HepG2 (cell line): ENCODE measurements around the gene PNMA3. TPM values are rescaled to one million over a fixed set of nuclear protein-coding genes. Genes with fewer than 3 reads are reported as not detected.

Source experiments
- ARID4A ChIP-seq: sonication (generic); formaldehyde crosslinking; IDR thresholded peaks from 2 replicates; pipeline ENCODE4 v1.5.0; 2020; ENCODE audit warnings: mild to moderate bottlenecking, missing genetic modification reagents, borderline replicate concordance
- BCL3 ChIP-seq: sonication (generic); formaldehyde crosslinking; IDR thresholded peaks from 2 replicates; pipeline ENCODE4 v1.5.1; 2020; ENCODE audit warnings: mild to moderate bottlenecking, missing genetic modification reagents, moderate library complexity
- ERF ChIP-seq: IDR thresholded peaks from 2 replicates; pipeline ENCODE4 v1.6.1; 2018; ENCODE audit warnings: missing biosample characterization, missing genetic modification reagents
- GATAD1 ChIP-seq: IDR thresholded peaks from 2 replicates; pipeline ENCODE4 v1.6.1; 2016; ENCODE audit warnings: missing genetic modification reagents, missing compliant biosample characterization
- LRRFIP1 ChIP-seq: sonication (generic); formaldehyde crosslinking; conservative IDR thresholded peaks from 2 replicates; pipeline ENCODE4 v1.4.0; 2020; ENCODE audit warnings: missing genetic modification reagents
- MYPOP ChIP-seq: sonication (generic); formaldehyde crosslinking; IDR thresholded peaks from 2 replicates; pipeline ENCODE4 v1.8.1; 2023; ENCODE audit warnings: mild to moderate bottlenecking, moderate library complexity, missing genetic modification reagents
- POLR2AphosphoS5 ChIP-seq: IDR thresholded peaks from 2 replicates; pipeline ENCODE4 v1.6.1; 2012; ENCODE audit warnings: low read depth, low read length
- RORA ChIP-seq: sonication (generic); formaldehyde crosslinking; IDR thresholded peaks from 2 replicates; pipeline ENCODE4 v1.5.0; 2020; ENCODE audit warnings: mild to moderate bottlenecking, missing genetic modification reagents, moderate library complexity
- SIX4 ChIP-seq: sonication (generic); formaldehyde crosslinking; IDR thresholded peaks from 2 replicates; pipeline ENCODE4 v1.4.0; 2020; ENCODE audit warnings: missing genetic modification reagents
- SMARCC2 ChIP-seq: fragments of 450-650 bp; IDR thresholded peaks from 2 replicates; pipeline ENCODE4 v1.6.1; 2017; ENCODE audit warnings: antibody characterized with exemption, mild to moderate bottlenecking
- SNAI1 ChIP-seq: sonication (generic); formaldehyde crosslinking; IDR thresholded peaks from 2 replicates; pipeline ENCODE4 v1.5.0; 2020; ENCODE audit warnings: mild to moderate bottlenecking, missing genetic modification reagents, borderline replicate concordance
- TBX3 ChIP-seq: fragments of 450-650 bp; IDR thresholded peaks from 2 replicates; pipeline ENCODE4 v1.6.1; 2017; ENCODE audit warnings: antibody characterized with exemption, mild to moderate bottlenecking, inconsistent platforms, borderline replicate concordance
- TEAD3 ChIP-seq: optimal IDR thresholded peaks from 2 replicates; pipeline ENCODE3; 2016; ENCODE audit warnings: borderline replicate concordance
- ZBTB25 ChIP-seq: IDR thresholded peaks from 2 replicates; pipeline ENCODE4 v1.6.1; 2018; ENCODE audit warnings: missing genetic modification reagents
- ZNF230 ChIP-seq: sonication (generic); formaldehyde crosslinking; IDR thresholded peaks from 2 replicates; pipeline ENCODE4 v1.4.0; 2020; ENCODE audit warnings: mild to moderate bottlenecking, missing genetic modification reagents
- ZNF382 ChIP-seq: sonication (generic); formaldehyde crosslinking; IDR thresholded peaks from 2 replicates; pipeline ENCODE4 v1.5.0; 2020; ENCODE audit warnings: missing genetic modification reagents, mild to moderate bottlenecking, borderline replicate concordance
- ZNF572 ChIP-seq: sonication (generic); formaldehyde crosslinking; IDR thresholded peaks from 2 replicates; pipeline ENCODE4 v1.5.1; 2020; ENCODE audit warnings: mild to moderate bottlenecking, missing genetic modification reagents
- ZSCAN21 ChIP-seq: sonication (generic); formaldehyde crosslinking; IDR thresholded peaks from 2 replicates; pipeline ENCODE4 v1.8.0; 2022; ENCODE audit warnings: mild to moderate bottlenecking, missing genetic modification reagents, moderate library complexity, borderline replicate concordance
- ZSCAN5A ChIP-seq: sonication (generic); formaldehyde crosslinking; IDR thresholded peaks from 2 replicates; pipeline ENCODE4 v1.8.0; 2022; ENCODE audit warnings: mild to moderate bottlenecking, missing genetic modification reagents, borderline replicate concordance
- polyA plus RNA-seq, 8 experiments: library from polyadenylated mRNA; depleted of rRNA in 3 of 8; stranded (reverse) in 7 of 8; unstranded in 1 of 8; fragments of >200 nt; fragmentation: Illumina TruSeq in 4 of 8; extraction: Trizol in 4 of 8; gene quantifications; 2 replicates each; pipeline versions ENCODE4 v1.2.1 to v1.2.3, GENCODE V29; 2011 to 2016; ENCODE audit warnings: low read depth in 4 of 8, missing spikeins in 1 of 8, mixed read lengths in 1 of 8; ENCODE audit not compliant: insufficient read depth in 1 of 8
- total RNA-seq, 5 experiments: library from RNA; depleted of rRNA; stranded (reverse); fragments of >200 nt; fragmentation: Illumina TruSeq; extraction: Trizol; gene quantifications; 2 replicates each; pipeline ENCODE4 v1.2.3, GENCODE V29; 2016; ENCODE audit warnings: low read depth in 1 of 5

PNMA3 gene
- total and polyA plus RNA-seq, 2 of the 13 experiments (the other 11 are each of a cell fraction or from before 2014, with no cell fraction given) = not detected

GRCh38 chrX:153102418-153102817 is 46.1 kb downstream of the PNMA3 start (continued):
- no peak for TF ChIP-seq SNAI1 (CRISPR knock-in tag)
- no peak for TF ChIP-seq GATAD1
- TF ChIP-seq MYPOP = no peak
- TF ChIP-seq TEAD3 (CRISPR knock-in tag) = peak; percentile 62
- no peak for TF ChIP-seq ZNF572
- TF ChIP-seq BCL3 (CRISPR knock-in tag) = no peak
- no peak for TF ChIP-seq SIX4
- TF ChIP-seq RORA = no peak
- TF ChIP-seq TBX3 = no peak
- no peak for TF ChIP-seq ZNF382 (CRISPR knock-in tag)
- no peak for TF ChIP-seq ZSCAN5A
- no peak for TF ChIP-seq LRRFIP1 (CRISPR knock-in tag)
- TF ChIP-seq ZNF230 (CRISPR knock-in tag) = no peak
- TF ChIP-seq SMARCC2 = no peak
- TF ChIP-seq ZBTB25 = no peak
- TF ChIP-seq ERF = 0 out of 2 replicates have a peak, but pooled peaks have one; percentile 23
- TF ChIP-seq ZSCAN21 (CRISPR knock-in tag) = no peak
- no peak for TF ChIP-seq ARID4A (CRISPR knock-in tag)
- no peak for TF ChIP-seq POLR2AphosphoS5
